ENCODE measurements around the gene RPS3.

DNA sequence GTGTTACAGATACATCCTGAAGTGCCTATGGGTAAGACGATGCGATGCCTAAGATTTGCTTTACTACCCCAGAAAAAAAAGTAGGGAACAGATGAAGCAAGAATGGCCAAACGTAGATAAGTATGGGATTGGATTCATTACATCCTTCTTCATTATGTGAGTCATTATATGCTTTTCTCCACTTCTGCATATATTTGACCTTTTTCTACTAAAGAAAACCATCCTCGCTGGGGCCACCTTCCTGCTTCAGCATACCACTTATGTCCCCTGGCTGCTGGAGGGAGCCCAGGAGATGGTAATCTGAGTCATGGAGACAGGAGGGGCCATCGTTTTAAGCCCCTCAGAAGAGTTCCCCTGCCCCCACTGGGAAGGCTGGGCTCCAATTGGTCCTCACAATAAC, 48.1 kb downstream of the RPS3 start:
- TF ChIP-seq POLR2A (IDR thresholded peaks at IDR 0.05), result no peak
- TF ChIP-seq, protein P1, sequence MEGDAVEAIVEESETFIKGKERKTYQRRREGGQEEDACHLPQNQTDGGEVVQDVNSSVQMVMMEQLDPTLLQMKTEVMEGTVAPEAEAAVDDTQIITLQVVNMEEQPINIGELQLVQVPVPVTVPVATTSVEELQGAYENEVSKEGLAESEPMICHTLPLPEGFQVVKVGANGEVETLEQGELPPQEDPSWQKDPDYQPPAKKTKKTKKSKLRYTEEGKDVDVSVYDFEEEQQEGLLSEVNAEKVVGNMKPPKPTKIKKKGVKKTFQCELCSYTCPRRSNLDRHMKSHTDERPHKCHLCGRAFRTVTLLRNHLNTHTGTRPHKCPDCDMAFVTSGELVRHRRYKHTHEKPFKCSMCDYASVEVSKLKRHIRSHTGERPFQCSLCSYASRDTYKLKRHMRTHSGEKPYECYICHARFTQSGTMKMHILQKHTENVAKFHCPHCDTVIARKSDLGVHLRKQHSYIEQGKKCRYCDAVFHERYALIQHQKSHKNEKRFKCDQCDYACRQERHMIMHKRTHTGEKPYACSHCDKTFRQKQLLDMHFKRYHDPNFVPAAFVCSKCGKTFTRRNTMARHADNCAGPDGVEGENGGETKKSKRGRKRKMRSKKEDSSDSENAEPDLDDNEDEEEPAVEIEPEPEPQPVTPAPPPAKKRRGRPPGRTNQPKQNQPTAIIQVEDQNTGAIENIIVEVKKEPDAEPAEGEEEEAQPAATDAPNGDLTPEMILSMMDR (IDR thresholded peaks at IDR 0.05), result no peak

Data from esophagus squamous epithelium (tissue), 4 donors.